ENCODE data around the gene SLC26A1.

Gene SLC26A1

DNA sequence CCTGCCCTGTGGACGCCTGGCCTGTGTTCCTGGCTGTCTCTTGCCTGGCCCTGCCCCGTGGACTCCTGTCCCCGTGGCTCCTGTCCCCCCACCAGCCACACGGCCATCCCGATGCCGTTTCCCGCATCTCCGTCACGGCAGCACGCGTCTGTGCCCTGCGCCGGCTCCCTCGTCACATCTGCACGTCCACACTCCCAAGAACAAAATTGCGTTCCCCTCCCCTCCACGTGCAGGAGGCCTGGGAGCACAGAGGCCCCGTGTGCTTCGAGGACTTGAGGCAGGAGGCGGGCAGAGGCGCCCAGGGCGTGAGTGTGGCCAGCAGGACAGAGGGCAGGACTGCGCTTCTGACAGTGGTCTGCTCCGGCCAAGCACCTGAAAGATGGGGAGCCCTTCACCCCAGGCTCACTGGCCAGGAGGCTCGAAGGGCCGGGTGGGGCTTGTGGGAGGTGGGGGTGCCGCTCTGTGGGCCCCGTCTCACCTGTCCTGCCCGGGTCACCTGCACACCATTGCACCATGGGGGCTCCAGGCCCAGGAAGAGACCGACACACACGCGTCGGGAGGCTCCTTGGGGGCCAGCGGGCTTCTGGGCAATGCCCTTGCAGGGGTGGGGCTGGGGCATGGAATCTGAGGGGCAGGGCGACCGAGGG lies 35.5 kb upstream of the SLC26A1 start:
- no peak for DNase-seq

DNA sequence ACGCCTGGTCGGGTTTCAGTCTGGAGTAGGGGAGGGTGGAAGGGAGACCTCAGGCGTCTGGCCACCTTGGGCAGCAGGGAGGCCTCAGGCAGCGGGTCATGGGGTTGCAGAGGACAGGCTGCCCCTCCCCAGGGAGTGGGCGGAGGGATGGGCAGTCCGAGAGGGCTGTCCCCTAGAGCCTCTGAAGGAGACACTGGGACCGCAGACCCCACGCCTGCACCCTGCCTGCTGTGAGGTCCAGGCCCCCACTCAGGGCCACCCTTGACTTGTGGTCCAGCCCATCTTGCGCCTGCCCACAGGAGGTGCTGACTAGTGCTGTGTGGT lies 34.7 kb upstream of the SLC26A1 start:
- no peak for DNase-seq

DNA sequence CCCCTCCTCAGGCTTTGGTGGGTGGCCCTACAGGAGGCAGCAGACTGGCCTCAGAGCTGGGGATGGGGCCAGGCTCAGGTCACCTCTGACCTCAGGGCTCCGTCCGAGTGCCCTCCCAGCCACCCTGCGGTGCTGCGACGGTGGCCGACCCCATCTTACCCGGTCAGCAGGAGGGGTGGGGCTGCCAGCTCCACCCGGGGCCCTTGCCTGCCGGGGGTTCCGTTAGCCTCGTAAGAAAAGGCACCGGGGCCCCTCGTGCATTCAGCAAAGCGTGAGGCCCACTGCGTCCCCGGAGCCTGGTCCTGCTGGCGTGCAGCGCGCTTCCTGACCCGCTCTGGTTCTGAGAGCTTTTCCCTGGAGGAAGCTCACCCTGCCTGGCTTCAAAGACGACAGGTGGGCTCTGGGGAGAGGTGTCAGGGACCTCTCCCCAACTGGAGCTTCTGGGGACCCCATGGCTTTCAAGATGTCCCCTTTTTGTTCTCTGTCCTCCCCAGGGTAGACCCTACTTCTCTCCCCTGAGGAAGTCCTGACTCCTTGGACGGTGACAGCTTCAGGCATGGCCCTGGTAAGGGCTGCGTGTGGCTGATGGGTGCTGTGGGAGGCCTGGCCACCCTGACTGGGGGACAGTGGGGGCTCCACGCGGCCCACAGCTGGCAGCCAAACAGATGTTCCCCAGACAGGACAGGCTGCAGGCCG lies 34.2 kb upstream of the SLC26A1 start:
- DNase-seq: no peak

DNA sequence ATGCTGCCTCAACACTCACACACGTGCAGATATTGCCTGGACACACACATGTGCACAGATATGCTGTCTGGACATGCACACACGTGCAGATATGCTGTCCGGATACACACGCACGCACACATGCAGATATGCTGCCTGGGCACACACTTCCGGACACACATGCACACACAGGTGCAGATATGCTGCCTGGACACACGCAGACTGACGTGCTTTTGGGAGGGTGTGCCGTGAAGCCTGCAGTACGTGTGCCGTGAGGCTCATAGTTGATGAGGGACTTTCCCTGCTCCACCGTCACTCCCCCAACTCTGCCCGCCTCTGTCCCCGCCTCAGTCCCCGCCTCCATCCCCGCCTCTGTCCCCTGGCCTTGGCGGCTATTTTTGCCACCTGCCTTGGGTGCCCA lies 32.9 kb upstream of the SLC26A1 start:
- no peak for DNase-seq

DNA sequence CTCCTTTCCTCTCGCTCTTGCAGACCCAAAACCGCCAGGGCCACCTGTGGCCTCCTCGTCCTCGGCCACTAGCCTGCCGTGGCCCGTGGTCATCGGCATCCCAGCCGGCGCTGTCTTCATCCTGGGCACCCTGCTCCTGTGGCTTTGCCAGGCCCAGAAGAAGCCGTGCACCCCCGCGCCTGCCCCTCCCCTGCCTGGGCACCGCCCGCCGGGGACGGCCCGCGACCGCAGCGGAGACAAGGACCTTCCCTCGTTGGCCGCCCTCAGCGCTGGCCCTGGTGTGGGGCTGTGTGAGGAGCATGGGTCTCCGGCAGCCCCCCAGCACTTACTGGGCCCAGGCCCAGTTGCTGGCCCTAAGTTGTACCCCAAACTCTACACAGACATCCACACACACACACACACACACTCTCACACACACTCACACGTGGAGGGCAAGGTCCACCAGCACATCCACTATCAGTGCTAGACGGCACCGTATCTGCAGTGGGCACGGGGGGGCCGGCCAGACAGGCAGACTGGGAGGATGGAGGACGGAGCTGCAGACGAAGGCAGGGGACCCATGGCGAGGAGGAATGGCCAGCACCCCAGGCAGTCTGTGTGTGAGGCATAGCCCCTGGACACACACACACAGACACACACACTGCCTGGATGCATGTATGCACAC lies 31.8 kb upstream of the SLC26A1 start:
- DNase-seq: no peak

DNA sequence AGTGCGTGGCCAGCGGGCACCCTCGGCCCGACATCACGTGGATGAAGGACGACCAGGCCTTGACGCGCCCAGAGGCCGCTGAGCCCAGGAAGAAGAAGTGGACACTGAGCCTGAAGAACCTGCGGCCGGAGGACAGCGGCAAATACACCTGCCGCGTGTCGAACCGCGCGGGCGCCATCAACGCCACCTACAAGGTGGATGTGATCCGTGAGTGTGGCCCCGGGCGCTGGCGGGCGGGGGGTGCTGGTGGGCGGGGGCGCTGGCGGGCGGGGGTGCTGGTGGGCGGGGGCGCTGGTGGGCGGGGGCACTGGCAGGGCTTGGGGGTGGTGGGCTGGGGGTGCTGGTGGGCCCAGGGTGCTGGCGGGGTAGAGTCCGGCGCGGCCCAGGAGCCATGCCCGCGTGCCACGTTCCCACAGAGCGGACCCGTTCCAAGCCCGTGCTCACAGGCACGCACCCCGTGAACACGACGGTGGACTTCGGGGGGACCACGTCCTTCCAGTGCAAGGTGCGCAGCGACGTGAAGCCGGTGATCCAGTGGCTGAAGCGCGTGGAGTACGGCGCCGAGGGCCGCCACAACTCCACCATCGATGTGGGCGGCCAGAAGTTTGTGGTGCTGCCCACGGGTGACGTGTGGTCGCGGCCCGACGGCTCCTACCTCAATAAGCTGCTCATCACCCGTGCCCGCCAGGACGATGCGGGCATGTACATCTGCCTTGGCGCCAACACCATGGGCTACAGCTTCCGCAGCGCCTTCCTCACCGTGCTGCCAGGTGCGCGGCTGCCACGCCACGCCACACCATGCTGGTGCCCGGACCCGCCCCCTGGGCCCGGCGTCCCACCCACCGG lies 30.9 kb upstream of the SLC26A1 start:
- DNase-seq: no peak

DNA sequence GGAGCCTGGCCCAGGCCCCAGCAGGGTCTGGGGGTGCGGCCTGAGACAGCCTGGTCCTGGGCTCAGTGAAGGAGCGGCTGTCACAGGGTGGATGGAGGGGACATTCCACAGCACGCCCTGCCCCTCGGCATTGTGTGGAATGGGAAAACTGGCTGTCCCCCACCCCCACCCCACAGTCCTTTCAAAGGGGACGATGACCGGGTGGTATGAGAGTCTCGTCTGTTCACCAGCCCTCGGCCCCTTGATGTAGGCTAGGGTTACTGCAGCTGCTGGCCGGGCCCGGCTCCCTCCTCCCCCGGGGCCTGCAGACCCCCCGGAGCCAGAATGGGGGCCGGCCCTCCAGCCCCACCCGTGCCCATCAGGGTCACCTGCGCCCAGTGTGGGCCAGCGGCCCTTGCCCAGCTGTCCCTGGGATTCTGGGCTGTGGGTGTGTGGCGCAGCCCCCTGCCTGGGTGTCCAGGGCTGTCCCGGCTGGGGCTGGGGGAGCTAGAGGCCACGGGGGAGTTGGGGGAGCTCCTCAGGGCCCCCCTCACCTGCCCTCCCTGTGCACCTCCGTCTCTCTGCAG lies 30.0 kb upstream of the SLC26A1 start:
- DNase-seq: no peak

DNA sequence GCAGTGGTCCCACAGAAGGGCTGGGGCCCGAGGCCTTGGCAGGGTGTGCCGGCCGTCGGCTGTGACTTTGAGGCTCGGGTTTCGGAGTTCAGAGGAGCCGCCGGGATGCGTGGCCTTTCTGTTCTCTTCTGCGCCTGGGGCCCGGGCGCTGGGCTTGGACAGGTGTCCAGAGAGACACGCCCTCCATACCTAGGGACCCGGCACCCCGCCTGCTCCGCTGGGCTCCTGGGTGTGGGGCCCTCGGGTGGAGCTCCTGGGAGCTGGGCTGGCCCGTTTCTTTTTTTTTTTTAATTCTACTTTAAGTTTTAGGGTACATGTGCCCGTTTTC lies 29.5 kb upstream of the SLC26A1 start:
- DNase-seq: no peak

DNA sequence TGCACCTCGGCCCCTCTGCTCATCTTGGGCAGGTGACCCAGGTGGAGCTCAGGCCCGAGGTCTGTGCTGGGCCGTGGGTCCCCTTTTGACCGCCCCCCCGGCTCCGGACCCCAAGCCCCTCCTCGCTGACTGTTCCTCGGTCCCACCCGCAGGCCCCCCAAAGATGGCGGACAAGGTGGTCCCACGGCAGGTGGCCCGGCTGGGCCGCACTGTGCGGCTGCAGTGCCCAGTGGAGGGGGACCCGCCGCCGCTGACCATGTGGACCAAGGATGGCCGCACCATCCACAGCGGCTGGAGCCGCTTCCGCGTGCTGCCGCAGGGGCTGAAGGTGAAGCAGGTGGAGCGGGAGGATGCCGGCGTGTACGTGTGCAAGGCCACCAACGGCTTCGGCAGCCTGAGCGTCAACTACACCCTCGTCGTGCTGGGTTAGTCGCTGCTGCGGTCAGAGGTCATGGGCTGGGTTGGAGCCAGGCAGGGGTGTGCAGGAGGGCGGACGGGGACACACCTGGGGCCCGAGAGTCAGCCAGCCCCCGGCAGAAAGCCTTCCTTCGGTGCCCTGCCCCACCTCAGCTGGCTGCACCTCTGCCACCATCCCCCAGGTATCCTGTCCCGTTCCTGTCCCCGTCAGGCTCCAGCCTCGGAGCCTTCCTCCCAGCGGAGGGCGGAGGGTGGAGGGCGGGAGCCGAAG lies 29.0 kb upstream of the SLC26A1 start:
- no peak for DNase-seq

DNA sequence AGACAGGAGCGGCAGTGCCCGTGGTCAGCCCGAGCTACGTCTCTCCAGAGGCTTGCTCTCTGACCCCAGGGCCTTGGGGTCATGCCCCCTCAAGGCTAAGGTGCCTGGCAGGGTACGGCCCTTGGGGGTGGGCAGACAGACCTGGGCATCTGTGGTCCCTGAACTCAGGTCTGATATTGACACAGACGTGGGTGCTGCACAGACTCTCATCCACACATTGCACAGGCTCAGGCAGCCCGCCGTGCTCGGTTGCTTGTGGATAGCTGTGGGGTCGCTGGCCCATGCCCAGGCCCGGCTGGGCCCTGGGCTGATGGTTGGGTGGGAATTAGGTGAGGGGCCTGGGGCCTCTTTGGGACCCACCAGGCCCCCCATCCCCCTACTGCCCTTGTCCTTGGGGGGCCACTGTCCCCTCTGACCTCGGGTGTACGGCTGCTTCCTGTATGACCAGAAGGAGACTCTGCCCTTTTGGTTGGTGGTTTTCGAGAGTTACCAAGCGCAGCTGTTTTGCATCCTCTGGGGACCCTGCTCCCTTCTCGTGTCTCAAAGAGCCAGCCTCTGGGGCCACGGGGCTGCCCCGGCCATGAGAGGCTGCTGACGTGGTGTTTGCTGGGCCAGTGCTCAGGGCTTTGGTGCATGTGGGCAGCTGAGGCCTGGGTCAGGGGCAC lies 28.3 kb upstream of the SLC26A1 start:
- no peak for DNase-seq

DNA sequence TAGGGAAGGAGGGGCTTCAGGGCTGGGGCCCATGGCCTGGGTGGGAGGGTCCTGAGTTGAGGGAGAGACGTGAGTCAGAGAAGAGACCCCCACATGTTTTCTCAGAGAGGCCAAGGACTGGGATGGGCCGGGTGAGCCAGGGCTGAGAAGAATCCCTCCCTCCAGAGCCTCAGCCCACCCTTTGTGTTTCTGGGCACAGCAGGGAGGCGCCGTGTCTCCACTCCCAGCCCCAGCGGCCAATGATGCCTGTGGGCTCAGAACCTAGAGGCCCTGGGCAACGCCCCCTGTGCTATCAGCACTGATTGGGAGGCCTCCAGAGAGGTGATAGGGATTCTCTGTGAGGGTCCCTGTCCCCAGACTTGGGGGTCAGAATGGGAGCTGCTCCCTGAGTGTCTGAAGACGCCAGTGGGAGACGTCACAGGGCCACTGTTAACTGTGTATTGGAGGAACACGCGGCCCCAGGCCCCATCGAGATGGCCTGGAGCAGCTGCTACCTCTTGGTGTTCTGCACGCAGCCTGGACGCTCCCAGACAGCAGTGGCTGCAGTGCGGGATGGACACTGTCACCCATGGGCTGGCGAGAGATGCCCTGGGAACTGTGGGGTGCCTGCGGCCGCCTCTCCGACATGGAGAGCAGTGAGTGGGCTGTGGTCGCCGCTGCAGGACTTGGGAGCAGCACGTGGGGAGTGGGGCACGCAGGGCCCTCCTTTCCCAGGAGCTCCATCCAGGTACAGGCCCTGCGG lies 26.7 kb upstream of the SLC26A1 start:
- DNase-seq: no peak

DNA sequence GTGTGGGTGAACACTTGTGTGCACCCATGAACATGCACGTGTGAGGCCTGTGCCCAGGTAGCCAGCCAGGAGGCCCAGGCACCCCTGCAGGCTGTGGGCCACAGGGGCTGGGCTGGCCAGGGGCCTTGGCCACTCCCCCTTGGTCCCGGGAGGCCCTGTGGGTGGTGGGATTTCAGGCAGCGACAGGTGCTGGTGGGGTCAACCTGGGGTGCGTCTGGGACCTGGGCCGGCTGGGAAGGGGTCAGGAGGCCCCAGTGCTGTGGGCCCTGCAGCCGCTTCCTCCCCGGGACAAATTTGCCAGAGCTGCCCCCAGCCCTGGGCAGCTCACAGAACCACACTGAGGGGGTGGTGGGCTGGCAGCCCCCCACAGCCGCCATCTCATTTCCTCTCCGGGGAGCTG lies 26.1 kb upstream of the SLC26A1 start:
- no peak for DNase-seq

DNA sequence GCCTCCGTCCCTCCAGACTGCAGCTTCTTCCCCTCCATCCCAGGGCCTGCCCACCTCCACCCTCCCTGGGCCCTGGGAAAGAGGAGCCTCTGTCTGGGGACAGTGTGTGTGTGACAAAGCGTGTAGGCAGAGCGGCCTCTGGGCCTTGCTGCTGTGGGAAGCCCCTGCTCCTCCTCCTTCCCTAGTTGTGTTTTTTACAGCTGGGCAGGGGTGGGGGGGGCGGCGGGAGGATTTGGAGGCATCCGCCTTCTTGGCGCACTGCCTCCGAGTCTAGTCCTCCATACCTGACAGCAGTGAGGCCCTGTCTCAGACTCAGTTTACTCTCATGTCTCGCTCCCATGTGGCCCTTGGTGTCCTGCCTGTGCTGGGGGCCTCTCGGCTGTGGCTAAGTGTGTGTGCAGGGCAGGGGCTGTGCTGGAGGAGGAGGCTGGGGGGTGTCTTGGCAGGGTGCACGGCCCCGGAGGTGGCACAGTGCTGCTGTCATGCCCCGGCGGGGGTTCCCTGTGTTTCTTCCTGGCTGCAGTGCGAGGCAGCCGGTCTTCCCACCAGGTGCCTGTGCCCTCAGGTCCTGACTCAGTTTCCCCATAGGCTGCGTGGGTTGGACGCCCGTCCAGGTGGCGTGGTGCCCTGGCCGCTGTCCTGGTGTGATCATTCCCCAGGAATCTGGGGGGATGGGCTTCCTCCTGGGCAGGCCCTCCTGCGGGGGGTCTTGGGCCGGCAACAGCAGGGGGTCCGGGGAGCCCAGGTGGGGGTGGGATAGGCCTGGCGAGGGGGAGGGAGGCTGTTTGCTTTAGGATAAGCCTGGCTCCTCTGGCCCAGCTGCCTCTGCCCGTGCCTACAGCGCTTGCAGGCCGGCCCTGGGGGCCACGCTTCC lies 25.2 kb upstream of the SLC26A1 start:
- DNase-seq: no peak

DNA sequence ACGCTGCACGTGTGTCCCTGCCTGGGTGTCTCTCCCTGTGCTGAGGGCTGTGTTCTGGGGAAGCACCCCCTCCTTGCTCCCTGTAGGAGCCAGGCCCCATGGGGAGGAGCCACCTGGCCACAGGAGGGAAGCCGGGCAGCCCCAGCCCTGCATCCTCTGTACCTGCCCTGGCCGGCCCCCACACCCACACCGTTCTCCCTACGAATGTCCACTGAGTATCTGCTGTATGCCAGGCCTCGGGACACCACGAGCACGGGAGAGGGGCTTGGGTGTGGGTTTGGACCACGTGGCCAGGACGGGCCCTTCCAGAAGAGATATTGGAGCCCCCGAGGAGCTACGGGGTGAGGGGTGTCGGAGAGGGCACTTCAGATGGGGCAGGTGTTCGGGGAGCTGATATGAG lies 24.5 kb upstream of the SLC26A1 start:
- no peak for DNase-seq

DNA sequence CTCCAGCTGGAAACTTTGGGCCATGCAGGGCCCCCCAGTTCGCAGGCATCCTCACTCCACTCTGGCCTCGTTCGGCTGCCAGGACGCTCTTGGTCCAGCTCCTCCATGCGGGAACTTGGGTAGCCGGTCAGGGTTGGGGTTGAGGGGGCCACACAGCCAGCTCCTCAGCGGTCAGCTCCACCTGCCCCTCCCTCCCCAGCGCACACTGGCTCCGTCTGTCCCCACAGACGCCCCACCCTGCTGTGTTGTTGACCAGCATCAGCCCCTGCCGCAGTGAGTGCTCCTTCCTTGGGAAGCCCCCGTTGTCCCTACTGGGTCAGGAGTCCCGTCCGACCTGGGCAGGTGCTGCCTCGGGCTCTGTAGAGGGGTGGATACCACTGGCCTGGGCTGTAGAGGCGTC lies 24.0 kb upstream of the SLC26A1 start:
- no peak for DNase-seq

DNA sequence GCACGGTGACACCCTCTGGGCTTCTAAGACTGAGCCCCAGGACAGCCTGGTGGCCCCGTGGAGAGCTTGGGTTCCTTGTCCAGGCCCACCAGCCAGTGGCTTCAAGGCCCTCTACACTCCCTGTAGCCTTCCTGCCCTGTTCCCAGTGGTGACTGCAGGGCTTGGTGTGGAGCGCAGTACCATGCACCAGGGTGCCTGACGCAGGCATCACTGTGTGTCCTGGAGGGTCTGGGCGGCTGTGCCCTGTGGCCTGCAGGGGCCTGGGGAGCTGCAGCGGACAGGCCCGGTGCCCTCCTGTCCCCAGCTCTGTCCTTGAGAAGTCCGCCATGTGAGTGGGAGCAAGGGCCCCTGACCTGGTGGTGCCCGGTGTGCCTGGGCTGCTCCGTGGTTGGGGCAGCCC lies 22.5 kb upstream of the SLC26A1 start:
- no peak for DNase-seq

DNA sequence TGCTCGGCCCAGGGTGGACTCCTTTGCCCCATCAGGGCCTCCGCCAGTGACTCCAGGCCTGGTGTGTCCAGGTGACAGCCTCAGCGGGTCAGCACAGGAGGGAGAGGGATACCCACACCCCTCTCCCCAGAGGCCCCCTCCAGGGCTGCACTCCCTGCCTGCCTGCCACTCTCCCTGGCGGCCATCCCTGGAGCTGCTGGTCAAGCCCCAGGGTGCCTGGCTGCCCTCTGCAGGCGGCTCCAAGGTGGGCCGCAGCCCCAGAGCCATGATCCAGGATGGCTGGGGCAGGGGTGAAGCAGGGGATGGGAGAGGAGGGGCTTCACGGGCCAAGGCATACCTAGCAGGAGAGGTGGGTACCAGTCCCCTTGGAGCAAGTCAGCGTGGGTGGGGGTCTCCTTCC lies 22.0 kb upstream of the SLC26A1 start:
- DNase-seq: no peak

DNA sequence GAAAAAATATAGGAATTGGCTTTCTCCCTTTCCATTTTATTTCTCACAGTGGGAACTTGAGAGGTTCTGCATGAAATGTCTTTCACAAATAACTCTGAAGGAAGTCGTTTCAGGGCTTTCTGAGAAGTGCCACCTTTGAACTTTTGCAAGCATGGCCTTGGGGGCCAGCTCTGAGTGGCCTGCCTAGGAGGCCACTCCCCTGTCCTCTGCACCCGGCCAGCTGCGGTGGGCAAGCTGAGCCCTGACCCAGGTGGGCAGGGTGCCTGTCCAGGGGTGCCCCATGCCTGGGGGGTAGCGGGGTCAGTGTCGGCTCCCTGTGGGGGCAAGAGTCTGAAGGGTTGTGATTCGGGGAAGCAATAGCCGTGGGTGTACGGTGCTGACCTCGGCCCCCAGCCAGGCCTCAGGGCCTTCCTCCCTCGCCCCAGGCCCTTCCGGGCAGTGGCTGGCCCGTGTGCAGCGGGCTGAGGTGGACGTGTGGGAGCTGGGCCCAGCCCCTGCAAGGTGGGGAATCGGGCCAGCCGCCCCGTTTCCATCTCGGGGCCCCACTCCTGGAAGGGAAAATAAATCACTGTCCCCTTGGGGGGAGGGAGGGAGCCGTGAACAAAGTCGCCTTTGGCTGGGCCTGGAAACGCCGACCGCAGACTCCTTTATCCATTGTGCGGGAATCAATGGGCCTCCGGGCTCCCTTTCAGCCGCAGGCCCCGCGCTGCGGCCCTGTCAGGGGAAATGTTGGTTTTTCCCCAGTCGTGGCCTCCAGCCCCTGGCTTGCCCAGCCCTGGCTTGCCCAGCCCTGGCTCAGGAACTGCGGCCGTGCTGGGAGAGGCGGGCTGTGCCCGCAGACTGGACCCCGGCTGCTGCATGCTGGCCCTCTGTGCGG lies 21.3 kb upstream of the SLC26A1 start:
- no peak for DNase-seq

All from HCEC 1CT (cell line).